HCT116 (cell line): Measurements from ENCODE around the gene UNC79. TPM values are rescaled to one million over a fixed set of nuclear protein-coding genes. Genes with fewer than 3 reads are reported as not detected.
"Not testable (repeated sequence)": the region's sequence is repeated elsewhere in the genome, so short reads cannot be mapped to it uniquely, and the experiment has no call there.

Experiments used
- ATAC-seq: fragments of 200-7000 bp; cut with Tn5 transposase; 2 replicates; pipeline ENCODE4 v1.9.1; 2020; ENCODE audit warnings: mild to moderate bottlenecking, moderate library complexity
- BruUV-seq: library from RNA; stranded (reverse); fragments of 400-500 nt; replicated peaks from 2 replicates; lab custom pipeline; 2021; lab: Mats Ljungman, UMichigan
- CTCF ChIA-PET: fragments of 300-600 bp; sonication (Branson Sonifier 250); formaldehyde crosslinking; loops from one replicate; lab custom pipeline; 2021; ENCODE audit warnings: antibody characterized with exemption; lab: Charles Lee
- POLR2A ChIA-PET: fragments of 300-600, 350-600 bp; sonication (Branson Sonifier 250); formaldehyde crosslinking; loops from one replicate; lab custom pipeline; 2021; ENCODE audit warnings: antibody characterized with exemption; lab: Charles Lee
- RAD21 ChIA-PET, 2 experiments: fragments of 300-600 bp; sonication (Branson Sonifier 250); formaldehyde crosslinking; loops; one replicate each; lab custom pipeline; 2023; ENCODE audit warnings: low total read pairs in 2 of 2; ENCODE audit not compliant: uncharacterized antibody in 2 of 2, unreplicated experiment in 2 of 2, low non-redundant PET in 1 of 2; lab: Charles Lee
- DNase-seq: peaks from one replicate; pipeline ENCODE4 v3.0.0-alpha.2; 2010; ENCODE audit warnings: low read depth, low spot score
- H2AFZ ChIP-seq: fragments of 200-600 bp; shearing (Covaris generic), sonication (generic); 2 replicates; pipeline ENCODE4 v1.6.1; 2017; ENCODE audit warnings: low read depth, mixed run types, mixed read lengths, antibody characterized with exemption, low read length; ENCODE audit not compliant: poor library complexity, severe bottlenecking
- H3K27ac ChIP-seq: 2 replicates; pipeline ENCODE4 v1.5.1; 2012; ENCODE audit warnings: low read depth, low read length
- H3K27me3 ChIP-seq: fragments of 200-600 bp; sonication (generic); 2 replicates; pipeline ENCODE4 v1.6.1; 2016; ENCODE audit warnings: mixed run types, low read length, mixed read lengths; ENCODE audit not compliant: insufficient read depth
- H3K36me3 ChIP-seq, 2 experiments: fragments of 200-500 bp in 1 of 2; fragments of 200-600 bp in 1 of 2; sonication (Bioruptor generic) in 1 of 2; sonication (generic) in 1 of 2; 2 replicates each; pipeline versions ENCODE4 v1.5.1 to v1.6.1; 2014 to 2016; ENCODE audit warnings: low read length in 2 of 2, inconsistent platforms in 1 of 2, mixed read lengths in 1 of 2, mixed run types in 1 of 2; ENCODE audit not compliant: insufficient read depth in 2 of 2, control insufficient read depth in 1 of 2
- H3K4me1 ChIP-seq, 2 experiments: fragments of 200-600 bp in 1 of 2; sonication (generic) in 1 of 2; 2 replicates each; pipeline versions ENCODE4 v1.5.1 to v1.6.1; 2012 to 2017; ENCODE audit warnings: low read length in 2 of 2, inconsistent platforms in 1 of 2, mild to moderate bottlenecking in 1 of 2, mixed read lengths in 1 of 2, mixed run types in 1 of 2, moderate library complexity in 1 of 2; ENCODE audit not compliant: insufficient read depth in 2 of 2, control insufficient read depth in 1 of 2
- H3K4me2 ChIP-seq: fragments of 200-600 bp; sonication (generic); 2 replicates; pipeline ENCODE4 v1.6.1; 2017; ENCODE audit warnings: mixed run types, low read length, mixed read lengths
- H3K4me3 ChIP-seq, 2 experiments: fragments of 200-600 bp in 1 of 2; sonication (generic) in 1 of 2; replicated peaks in 1 of 2; 2 replicates each; pipeline ENCODE4 v1.5.1; 2011 to 2016; ENCODE audit warnings: low read length in 2 of 2, control low read depth in 1 of 2, low read depth in 1 of 2, mild to moderate bottlenecking in 1 of 2, mixed read lengths in 1 of 2, mixed run types in 1 of 2
- H3K79me2 ChIP-seq: fragments of 200-600 bp; sonication (generic); 2 replicates; pipeline ENCODE4 v1.6.1; 2017; ENCODE audit warnings: mild to moderate bottlenecking, mixed run types, low read length, moderate library complexity, mixed read lengths; ENCODE audit not compliant: insufficient read depth
- H3K9ac ChIP-seq: fragments of 200-600 bp; sonication (generic); 2 replicates; pipeline ENCODE4 v1.6.1; 2016; ENCODE audit warnings: low read length, mixed read lengths
- H3K9me2 ChIP-seq: fragments of 200-600 bp; sonication (generic), shearing (Covaris generic); 2 replicates; pipeline ENCODE4 v1.6.1; 2017; ENCODE audit warnings: mixed run types, mild to moderate bottlenecking, moderate library complexity; ENCODE audit not compliant: insufficient read depth
- H3K9me3 ChIP-seq, 2 experiments: fragments of 200-500 bp in 1 of 2; fragments of 200-600 bp in 1 of 2; sonication (Bioruptor generic) in 1 of 2; sonication (generic) in 1 of 2; 2 replicates each; pipeline ENCODE4 v1.6.1; 2014 to 2017; ENCODE audit warnings: low read length in 2 of 2, mixed read lengths in 2 of 2, inconsistent platforms in 1 of 2, low read depth in 1 of 2, mild to moderate bottlenecking in 1 of 2, mixed run types in 1 of 2, moderate library complexity in 1 of 2; ENCODE audit not compliant: control insufficient read depth in 1 of 2, insufficient read depth in 1 of 2
- H4K20me1 ChIP-seq: fragments of 200-600 bp; sonication (generic), shearing (Covaris generic); 2 replicates; pipeline ENCODE4 v1.6.1; 2017; ENCODE audit warnings: mixed run types, mild to moderate bottlenecking, moderate library complexity; ENCODE audit not compliant: insufficient read depth
- CBX3 ChIP-seq: IDR thresholded peaks from 2 replicates; pipeline ENCODE4 v1.6.1; 2012; ENCODE audit warnings: low read depth
- CEBPB ChIP-seq: IDR thresholded peaks from 2 replicates; pipeline ENCODE4 v1.6.1; 2012; ENCODE audit warnings: low read depth
- EGR1 ChIP-seq: IDR thresholded peaks from 2 replicates; pipeline ENCODE4 v1.6.1; 2012; ENCODE audit warnings: low read depth
- ELF1 ChIP-seq: IDR thresholded peaks from 2 replicates; pipeline ENCODE4 v1.6.1; 2012; ENCODE audit warnings: low read depth, borderline replicate concordance
- FOSL1 ChIP-seq: IDR thresholded peaks from 2 replicates; pipeline ENCODE4 v1.6.1; 2012; ENCODE audit warnings: low read depth
- JUND ChIP-seq: IDR thresholded peaks from 2 replicates; pipeline ENCODE4 v1.6.1; 2012
- POLR2A ChIP-seq: IDR thresholded peaks from 2 replicates; pipeline ENCODE4 v1.7.0; 2011; ENCODE audit warnings: borderline replicate concordance; ENCODE audit not compliant: insufficient read depth, insufficient read length; ENCODE audit errors: extremely low read depth
- POLR2AphosphoS5 ChIP-seq: IDR thresholded peaks from 2 replicates; pipeline ENCODE4 v1.6.1; 2011; ENCODE audit warnings: mild to moderate bottlenecking, low read depth, low read length, moderate library complexity
- RAD21 ChIP-seq: IDR thresholded peaks from 2 replicates; pipeline ENCODE4 v1.6.1; 2012; ENCODE audit warnings: low read depth, mild to moderate bottlenecking
- SIN3A ChIP-seq: IDR thresholded peaks from 2 replicates; pipeline ENCODE4 v1.6.1; 2012; ENCODE audit warnings: low read depth
- YY1 ChIP-seq: IDR thresholded peaks from 2 replicates; pipeline ENCODE4 v1.6.1; 2011; ENCODE audit warnings: low read length, low read depth, moderate library complexity, mild to moderate bottlenecking; ENCODE audit not compliant: insufficient replicate concordance; ENCODE audit errors: extremely low read depth
- ZFX ChIP-seq: fragments of 450-650 bp; IDR thresholded peaks from 2 replicates; pipeline ENCODE4 v1.6.1; 2017
- ZNF274 ChIP-seq: fragments of 200-500 bp; sonication (Bioruptor generic); IDR thresholded peaks from 2 replicates; pipeline ENCODE4 v1.6.1; 2014; ENCODE audit warnings: mild to moderate bottlenecking, low read depth, low read length, inconsistent platforms
- intact Hi-C: fragments of 100-400 bp; cut with micrococcal nuclease; formaldehyde crosslinking; loops from 2 replicates; pipeline ENCODE4 v1.10.0; 2022
- total RNA-seq: library from RNA; stranded (reverse); gene quantifications from one replicate; pipeline ENCODE4 v1.2.1, GENCODE V29; 2021; ENCODE audit not compliant: unreplicated experiment
- TF ChIP-seq, protein P1 (sequence below), 3 experiments: fragments of 200-600 bp in 1 of 3; sonication (generic) in 1 of 3; IDR thresholded peaks in 2 of 3; conservative IDR thresholded peaks in 1 of 3; 2 replicates each; pipeline ENCODE4 v1.5.1; 2012 to 2017; ENCODE audit warnings: low read depth in 2 of 3, low read length in 2 of 3, antibody characterized with exemption in 1 of 3, borderline replicate concordance in 1 of 3, control low read depth in 1 of 3, mild to moderate bottlenecking in 1 of 3, mixed read lengths in 1 of 3, mixed run types in 1 of 3, moderate library complexity in 1 of 3; ENCODE audit not compliant: insufficient read depth in 1 of 3
- TF ChIP-seq, protein P2 (sequence below): IDR thresholded peaks from 2 replicates; pipeline ENCODE4 v1.6.1; 2012; ENCODE audit warnings: low read depth

The UNC79 gene
- total RNA-seq, 1 experiment from 2014 or later, result 0.10 TPM

DNA sequence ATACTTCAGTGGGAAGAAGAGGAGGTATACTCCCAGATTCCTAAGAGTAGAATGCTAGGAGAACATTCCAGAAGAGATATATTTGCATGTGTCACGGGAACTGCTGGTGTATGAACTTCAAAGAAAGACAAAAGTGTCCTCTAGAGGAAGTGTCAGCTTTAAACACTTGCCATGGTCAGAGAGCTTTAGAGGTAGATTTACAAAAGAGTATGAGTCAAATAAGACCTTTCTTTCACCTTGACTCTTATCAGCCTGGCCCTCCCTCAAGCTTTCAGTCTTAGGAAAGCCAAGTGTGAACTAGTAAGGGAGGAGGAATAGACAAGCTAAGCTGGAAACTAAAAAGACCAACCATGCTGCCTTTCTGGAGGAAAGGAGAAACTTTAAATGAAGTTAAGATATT lies 49.1 kb upstream of the UNC79 start (continued):
- TF ChIP-seq, protein P1, sequence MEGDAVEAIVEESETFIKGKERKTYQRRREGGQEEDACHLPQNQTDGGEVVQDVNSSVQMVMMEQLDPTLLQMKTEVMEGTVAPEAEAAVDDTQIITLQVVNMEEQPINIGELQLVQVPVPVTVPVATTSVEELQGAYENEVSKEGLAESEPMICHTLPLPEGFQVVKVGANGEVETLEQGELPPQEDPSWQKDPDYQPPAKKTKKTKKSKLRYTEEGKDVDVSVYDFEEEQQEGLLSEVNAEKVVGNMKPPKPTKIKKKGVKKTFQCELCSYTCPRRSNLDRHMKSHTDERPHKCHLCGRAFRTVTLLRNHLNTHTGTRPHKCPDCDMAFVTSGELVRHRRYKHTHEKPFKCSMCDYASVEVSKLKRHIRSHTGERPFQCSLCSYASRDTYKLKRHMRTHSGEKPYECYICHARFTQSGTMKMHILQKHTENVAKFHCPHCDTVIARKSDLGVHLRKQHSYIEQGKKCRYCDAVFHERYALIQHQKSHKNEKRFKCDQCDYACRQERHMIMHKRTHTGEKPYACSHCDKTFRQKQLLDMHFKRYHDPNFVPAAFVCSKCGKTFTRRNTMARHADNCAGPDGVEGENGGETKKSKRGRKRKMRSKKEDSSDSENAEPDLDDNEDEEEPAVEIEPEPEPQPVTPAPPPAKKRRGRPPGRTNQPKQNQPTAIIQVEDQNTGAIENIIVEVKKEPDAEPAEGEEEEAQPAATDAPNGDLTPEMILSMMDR (IDR thresholded peaks at IDR 0.05 in 2 of 3, conservative IDR thresholded peaks at IDR 0.05 in 1 of 3; ENCODE audit: borderline replicate concordance in 1 of 3, insufficient read depth in 1 of 3, low read depth in 2 of 3, low read length in 2 of 3), result no peak

DNA sequence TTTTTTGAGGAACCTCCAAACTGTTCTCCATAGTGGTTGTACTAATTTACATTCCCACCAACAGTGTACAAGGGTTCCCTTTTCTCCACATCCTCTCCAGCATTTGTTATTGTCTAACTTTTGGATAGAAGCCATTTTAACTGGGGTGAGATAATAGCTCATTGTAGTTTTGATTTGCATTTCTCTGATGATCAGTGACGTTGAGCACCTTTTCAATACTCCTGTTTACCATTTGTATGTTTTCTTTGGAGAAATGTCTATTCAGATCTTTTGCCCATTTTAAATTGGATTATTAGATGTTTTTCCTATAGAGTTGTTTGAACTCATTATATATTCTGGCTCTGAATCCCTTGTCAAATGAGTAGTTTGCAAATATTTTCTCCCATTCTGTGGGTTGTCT lies 46.5 kb upstream of the UNC79 start:
- ATAC-seq, intact Hi-C loops, H3K36me3 ChIP-seq: not testable (repeated sequence)

DNA sequence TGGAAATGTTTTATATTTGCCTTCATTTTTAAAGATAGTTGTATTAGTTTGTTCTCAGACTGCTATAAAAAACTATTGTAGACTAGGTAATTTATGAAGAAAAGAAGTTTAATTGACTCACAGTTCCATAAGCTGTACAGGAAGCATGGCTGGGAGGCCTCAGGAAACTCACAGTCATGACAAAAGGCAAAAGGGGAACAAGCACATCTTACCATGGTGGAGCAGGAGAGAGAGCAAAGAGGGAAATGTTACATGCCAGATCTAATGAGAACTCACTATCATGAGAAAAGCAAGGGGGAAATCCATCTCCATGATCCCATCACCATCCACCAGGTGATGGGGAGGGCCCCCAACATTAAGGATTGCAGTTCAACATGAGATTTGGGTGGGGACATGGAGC lies 35.5 kb upstream of the UNC79 start:
- CTCF ChIA-PET, result no interaction called here
- Histone ChIP-seq H4K20me1 (no peaks in the 10 kb centered on the region), H2AFZ (no peak overlapping the region), H3K4me3 (no peak overlapping the region), H3K27ac (no peak overlapping the region), H3K9ac (no peak overlapping the region), H3K9me2 (no peaks in the 10 kb centered on the region), H3K27me3 (0 out of 2 replicates have a peak, but pooled peaks cover 4% of the 10 kb centered on the region), H3K79me2 (no peaks in the 10 kb centered on the region), H3K4me2 (no peak overlapping the region), H3K4me1 (no peaks in the 10 kb centered on the region), H3K9me3 (0 out of 4 replicates have a peak, but pooled peaks cover 0 to 3% of the 10 kb centered on the region in 2 experiments), H3K36me3 (no peaks in the 10 kb centered on the region)
- ATAC-seq (no peak), DNase-seq (no peak)
- intact Hi-C loops, result no loop called here
- RAD21 ChIA-PET, result no interaction called here
- POLR2A ChIA-PET, result no interaction called here
- no TSS peak for BruUV-seq
- TF ChIP-seq JUND (no peak), CBX3 (no peak), ZNF274 (no peak), CEBPB (no peak), POLR2AphosphoS5 (no peak), ELF1 (no peak), RAD21 (no peak), FOSL1 (no peak), POLR2A (no peak), EGR1 (no peak), YY1 (no peak), ZFX (no peak), SIN3A (no peak)
- TF ChIP-seq, protein P2, sequence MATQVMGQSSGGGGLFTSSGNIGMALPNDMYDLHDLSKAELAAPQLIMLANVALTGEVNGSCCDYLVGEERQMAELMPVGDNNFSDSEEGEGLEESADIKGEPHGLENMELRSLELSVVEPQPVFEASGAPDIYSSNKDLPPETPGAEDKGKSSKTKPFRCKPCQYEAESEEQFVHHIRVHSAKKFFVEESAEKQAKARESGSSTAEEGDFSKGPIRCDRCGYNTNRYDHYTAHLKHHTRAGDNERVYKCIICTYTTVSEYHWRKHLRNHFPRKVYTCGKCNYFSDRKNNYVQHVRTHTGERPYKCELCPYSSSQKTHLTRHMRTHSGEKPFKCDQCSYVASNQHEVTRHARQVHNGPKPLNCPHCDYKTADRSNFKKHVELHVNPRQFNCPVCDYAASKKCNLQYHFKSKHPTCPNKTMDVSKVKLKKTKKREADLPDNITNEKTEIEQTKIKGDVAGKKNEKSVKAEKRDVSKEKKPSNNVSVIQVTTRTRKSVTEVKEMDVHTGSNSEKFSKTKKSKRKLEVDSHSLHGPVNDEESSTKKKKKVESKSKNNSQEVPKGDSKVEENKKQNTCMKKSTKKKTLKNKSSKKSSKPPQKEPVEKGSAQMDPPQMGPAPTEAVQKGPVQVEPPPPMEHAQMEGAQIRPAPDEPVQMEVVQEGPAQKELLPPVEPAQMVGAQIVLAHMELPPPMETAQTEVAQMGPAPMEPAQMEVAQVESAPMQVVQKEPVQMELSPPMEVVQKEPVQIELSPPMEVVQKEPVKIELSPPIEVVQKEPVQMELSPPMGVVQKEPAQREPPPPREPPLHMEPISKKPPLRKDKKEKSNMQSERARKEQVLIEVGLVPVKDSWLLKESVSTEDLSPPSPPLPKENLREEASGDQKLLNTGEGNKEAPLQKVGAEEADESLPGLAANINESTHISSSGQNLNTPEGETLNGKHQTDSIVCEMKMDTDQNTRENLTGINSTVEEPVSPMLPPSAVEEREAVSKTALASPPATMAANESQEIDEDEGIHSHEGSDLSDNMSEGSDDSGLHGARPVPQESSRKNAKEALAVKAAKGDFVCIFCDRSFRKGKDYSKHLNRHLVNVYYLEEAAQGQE, result no peak

More for the DNA sequence above, 46.5 kb upstream of the UNC79 start:
- H3K9me3 ChIP-seq, H3K9me2 ChIP-seq, H3K4me3 ChIP-seq, DNase-seq, H3K4me2 ChIP-seq, BruUV-seq, POLR2A ChIA-PET, CTCF ChIA-PET, RAD21 ChIA-PET, H3K79me2 ChIP-seq, H3K9ac ChIP-seq, H4K20me1 ChIP-seq, H3K4me1 ChIP-seq, H3K27ac ChIP-seq, H2AFZ ChIP-seq: not testable (repeated sequence)
- H3K27me3 ChIP-seq, result peaks cover 15% of the 10 kb centered on the region; the same call in 1 of the 2 replicates
